Adrenal gland (tissue), 5 donors: ENCODE results near the gene MED27.

ENCODE experiments used
- CTCF ChIP-seq, 6 experiments: fragments of 450-650 bp in 4 of 6; fragments of 200-600 bp in 2 of 6; sonication (generic) in 1 of 6; IDR thresholded peaks; 1 replicate in 5 of 6; 2 replicates in 1 of 6; pipeline versions ENCODE4 v1.5.1 to v1.8.0; 2016 to 2021; ENCODE audit warnings: antibody characterized with exemption in 6 of 6, mild to moderate bottlenecking in 2 of 6, moderate library complexity in 1 of 6
- POLR2A ChIP-seq, 2 donors: fragments of 450-650 bp; IDR thresholded peaks; one replicate each; pipeline ENCODE4 v1.6.1; 2017; ENCODE audit warnings: antibody characterized with exemption in 2 of 2, mild to moderate bottlenecking in 2 of 2, moderate library complexity in 1 of 2
- donor health status: DM: no; HTN: no; CAD: no.

GRCh38 chr9:132044176-132044875 is 35.3 kb downstream of the MED27 start:
- TF ChIP-seq CTCF (IDR thresholded peaks at IDR 0.05) (no peak), POLR2A (IDR thresholded peaks at IDR 0.05) (no peak)
